Measurements from ENCODE around the gene SPOCK1. TPM values are rescaled to one million over a fixed set of nuclear protein-coding genes. Genes with fewer than 3 reads are reported as not detected.

Gene SPOCK1
- polyA plus RNA-seq, 3 donors = 1.8 to 5.7 (median 2.1) TPM

DNA sequence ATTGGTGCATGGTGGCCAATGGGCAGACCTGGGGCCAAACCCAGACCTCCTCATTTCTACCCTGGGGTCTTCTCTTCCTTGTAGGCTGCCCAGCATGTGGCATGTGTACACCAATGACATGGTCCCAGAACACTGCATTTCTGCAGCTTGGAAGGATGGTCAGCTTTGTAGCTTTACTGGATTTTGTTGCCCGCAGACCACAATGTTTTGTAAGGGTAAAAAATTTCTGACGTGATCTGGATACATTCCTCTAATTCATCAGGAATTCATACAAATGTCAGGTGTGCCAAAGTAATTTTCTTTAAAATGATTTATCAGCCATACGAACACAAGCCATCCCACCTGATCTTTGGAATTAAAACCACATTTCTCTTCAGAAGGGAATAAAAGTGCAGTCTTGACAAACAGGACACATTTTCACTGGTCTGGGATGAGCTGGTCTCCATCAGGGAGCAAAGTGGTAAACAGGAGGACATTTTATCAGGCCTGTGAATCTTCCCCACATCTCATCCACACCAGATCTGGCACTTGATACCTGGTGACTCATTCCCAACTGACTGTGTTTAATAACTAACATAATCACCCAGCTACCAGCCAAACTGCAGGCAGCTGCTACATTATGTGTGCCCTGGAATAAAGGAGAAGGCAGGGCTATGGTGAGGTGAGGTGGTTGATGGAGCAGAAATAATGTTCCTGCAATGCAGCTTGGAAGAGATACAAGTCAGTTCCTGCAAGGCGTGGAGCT, 103.9 kb downstream of the SPOCK1 start:
- no peak overlapping the region for H3K27ac Mint-ChIP-seq
- Histone ChIP-seq H3K4me1 (ENCODE audit: control insufficient read depth in 1 of 2, insufficient read depth in 2 of 2, low read length in 2 of 2) (no peaks in the 10 kb centered on the region), H3K9me3 (replicated peaks in 1 of 2; ENCODE audit: control insufficient read depth in 1 of 2, insufficient read depth in 1 of 2, low read length in 2 of 2) (no peaks in the 10 kb centered on the region), H3K79me2 (ENCODE audit: insufficient read depth, low read length) (no peaks in the 10 kb centered on the region), H3K4me2 (replicated peaks; ENCODE audit: extremely low read depth, low read length, poor library complexity, severe bottlenecking) (no peak overlapping the region), H3K9ac (ENCODE audit: insufficient read depth, low read length, poor library complexity, severe bottlenecking) (no peak overlapping the region), H3K4me3 (replicated peaks in 1 of 3; ENCODE audit: low read depth in 2 of 3, low read length in 3 of 3) (no peak overlapping the region), H3K36me3 (replicated peaks in 1 of 2; ENCODE audit: control insufficient read depth in 1 of 2, insufficient read depth in 2 of 2, low read length in 2 of 2) (no peaks in the 10 kb centered on the region), H3K27ac (ENCODE audit: low read depth in 1 of 2, low read length in 2 of 2) (no peak overlapping the region), H4K20me1 (ENCODE audit: insufficient read depth, low read length) (no peaks in the 10 kb centered on the region), H2AFZ (ENCODE audit: insufficient read depth, low read depth, low read length, poor library complexity, severe bottlenecking) (no peak overlapping the region), H3K27me3 (ENCODE audit: control insufficient read depth in 2 of 2, insufficient read depth in 2 of 2, low read length in 2 of 2) (no peaks in the 10 kb centered on the region)
- no peak for DNase-seq
- peaks cover 1 to 7% (median 3%) of the 10 kb centered on the region in 3 donors for H3K27me3 Mint-ChIP-seq (ENCODE audit: low read depth in 3 of 3)
- intact Hi-C loops (cut with micrococcal nuclease) = no loop called here
- no peak overlapping the region for H3K4me3 Mint-ChIP-seq
- TF ChIP-seq, protein P1, sequence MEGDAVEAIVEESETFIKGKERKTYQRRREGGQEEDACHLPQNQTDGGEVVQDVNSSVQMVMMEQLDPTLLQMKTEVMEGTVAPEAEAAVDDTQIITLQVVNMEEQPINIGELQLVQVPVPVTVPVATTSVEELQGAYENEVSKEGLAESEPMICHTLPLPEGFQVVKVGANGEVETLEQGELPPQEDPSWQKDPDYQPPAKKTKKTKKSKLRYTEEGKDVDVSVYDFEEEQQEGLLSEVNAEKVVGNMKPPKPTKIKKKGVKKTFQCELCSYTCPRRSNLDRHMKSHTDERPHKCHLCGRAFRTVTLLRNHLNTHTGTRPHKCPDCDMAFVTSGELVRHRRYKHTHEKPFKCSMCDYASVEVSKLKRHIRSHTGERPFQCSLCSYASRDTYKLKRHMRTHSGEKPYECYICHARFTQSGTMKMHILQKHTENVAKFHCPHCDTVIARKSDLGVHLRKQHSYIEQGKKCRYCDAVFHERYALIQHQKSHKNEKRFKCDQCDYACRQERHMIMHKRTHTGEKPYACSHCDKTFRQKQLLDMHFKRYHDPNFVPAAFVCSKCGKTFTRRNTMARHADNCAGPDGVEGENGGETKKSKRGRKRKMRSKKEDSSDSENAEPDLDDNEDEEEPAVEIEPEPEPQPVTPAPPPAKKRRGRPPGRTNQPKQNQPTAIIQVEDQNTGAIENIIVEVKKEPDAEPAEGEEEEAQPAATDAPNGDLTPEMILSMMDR (IDR thresholded peaks at IDR 0.05) = no peak
- 100% methylated on average over 1 of the region's 4 CpGs for WGBS (ENCODE audit: insufficient coverage)
- H3K9me3 Mint-ChIP-seq = peaks cover 0 to 3% (median 0%) of the 10 kb centered on the region in 7 donors
- no peaks in the 10 kb centered on the region for H3K36me3 Mint-ChIP-seq
- H3K4me1 Mint-ChIP-seq = no peaks in the 10 kb centered on the region

DNA sequence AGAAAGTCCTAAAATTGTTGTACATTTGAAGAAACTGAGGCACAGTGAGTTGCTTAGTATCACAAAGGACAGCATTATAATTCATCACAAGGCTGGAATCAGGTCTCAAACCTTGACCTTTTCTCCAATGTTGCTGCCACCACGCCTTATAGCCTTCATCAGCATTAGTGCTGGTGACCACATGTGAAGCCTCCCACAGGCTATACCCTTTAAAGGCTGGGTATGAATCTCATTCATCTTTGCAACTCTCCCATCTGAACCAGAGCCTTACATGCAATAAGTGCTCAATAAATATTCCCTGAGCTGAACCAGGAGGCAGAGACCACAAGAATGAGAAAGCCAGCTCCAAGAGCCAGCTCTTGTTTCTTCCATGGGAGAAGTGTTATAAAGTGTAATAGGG, 104.7 kb downstream of the SPOCK1 start:
- no peak overlapping the region for H3K9ac ChIP-seq (ENCODE audit: insufficient read depth, low read length, poor library complexity, severe bottlenecking)
- no peaks in the 10 kb centered on the region for H3K9me3 ChIP-seq (replicated peaks in 1 of 2; ENCODE audit: control insufficient read depth in 1 of 2, insufficient read depth in 1 of 2, low read length in 2 of 2)
- WGBS (ENCODE audit: insufficient coverage) = 92% methylated on average over 1 of the region's 1 CpG
- TF ChIP-seq, protein P1 (IDR thresholded peaks at IDR 0.05) = no peak
- no peaks in the 10 kb centered on the region for H3K4me1 Mint-ChIP-seq
- no peaks in the 10 kb centered on the region for H3K36me3 ChIP-seq (replicated peaks in 1 of 2; ENCODE audit: control insufficient read depth in 1 of 2, insufficient read depth in 2 of 2, low read length in 2 of 2)
- no peaks in the 10 kb centered on the region for H3K79me2 ChIP-seq (ENCODE audit: insufficient read depth, low read length)
- no peak overlapping the region for H3K4me3 Mint-ChIP-seq
- H3K36me3 Mint-ChIP-seq = no peaks in the 10 kb centered on the region
- DNase-seq = no peak
- H3K4me2 ChIP-seq (replicated peaks; ENCODE audit: extremely low read depth, low read length, poor library complexity, severe bottlenecking) = no peak overlapping the region
- H3K27ac ChIP-seq (ENCODE audit: low read depth in 1 of 2, low read length in 2 of 2) = no peak overlapping the region
- no peaks in the 10 kb centered on the region for H3K4me1 ChIP-seq (ENCODE audit: control insufficient read depth in 1 of 2, insufficient read depth in 2 of 2, low read length in 2 of 2)
- H3K9me3 Mint-ChIP-seq = peaks cover 0 to 3% (median 0%) of the 10 kb centered on the region in 7 donors
- H4K20me1 ChIP-seq (ENCODE audit: insufficient read depth, low read length) = no peaks in the 10 kb centered on the region
- no peak overlapping the region for H2AFZ ChIP-seq (ENCODE audit: insufficient read depth, low read depth, low read length, poor library complexity, severe bottlenecking)
- H3K4me3 ChIP-seq (replicated peaks in 1 of 3; ENCODE audit: low read depth in 2 of 3, low read length in 3 of 3) = no peak overlapping the region
- no peaks in the 10 kb centered on the region for H3K27me3 ChIP-seq (ENCODE audit: control insufficient read depth in 2 of 2, insufficient read depth in 2 of 2, low read length in 2 of 2)
- peaks cover 1 to 6% (median 3%) of the 10 kb centered on the region in 3 donors for H3K27me3 Mint-ChIP-seq (ENCODE audit: low read depth in 3 of 3)
- intact Hi-C loops (cut with micrococcal nuclease) = no loop called here
- H3K27ac Mint-ChIP-seq = no peak overlapping the region
